Mucosa of rectum (tissue), 2 donors: ENCODE data around the gene NEB.

Experiments used
- H3K27ac ChIP-seq, 2 donors: one replicate each; pipeline ENCODE4 v1.7.0; 2013; ENCODE audit warnings: inconsistent platforms in 2 of 2, low read depth in 2 of 2, low read length in 2 of 2
- H3K27me3 ChIP-seq, 2 donors: one replicate each; pipeline ENCODE4 v1.7.0; 2013; ENCODE audit warnings: low read length in 2 of 2; ENCODE audit not compliant: control insufficient read depth in 2 of 2, insufficient read depth in 2 of 2
- H3K36me3 ChIP-seq, 2 donors: one replicate each; pipeline ENCODE4 v1.7.0; 2013; ENCODE audit warnings: low read length in 2 of 2; ENCODE audit not compliant: control insufficient read depth in 2 of 2, insufficient read depth in 2 of 2
- H3K4me1 ChIP-seq, 2 donors: one replicate each; pipeline ENCODE4 v1.7.0; 2013; ENCODE audit warnings: low read length in 2 of 2, mild to moderate bottlenecking in 1 of 2; ENCODE audit not compliant: control insufficient read depth in 2 of 2, insufficient read depth in 2 of 2
- H3K4me3 ChIP-seq, 2 donors: one replicate each; pipeline ENCODE4 v1.7.0; 2013; ENCODE audit warnings: low read length in 2 of 2
- H3K9ac ChIP-seq, 2 donors: one replicate each; pipeline ENCODE4 v1.7.0; 2013; ENCODE audit warnings: low read length in 2 of 2, low read depth in 1 of 2, mild to moderate bottlenecking in 1 of 2
- H3K9me3 ChIP-seq, 2 donors: one replicate each; pipeline ENCODE4 v1.7.0; 2013; ENCODE audit warnings: low read length in 2 of 2; ENCODE audit not compliant: control insufficient read depth in 2 of 2
- donor health status: healthy.
- donor health status: Normal muscosa, but diverticular disease.

Gene NEB

GRCh38 chr2:151771599-151772358, 37.5 kb upstream of the NEB start:
- Histone ChIP-seq H3K27ac (no peak overlapping the region), H3K27me3 (no peaks in the 10 kb centered on the region), H3K4me1 (peaks cover 0 to 2% of the 10 kb centered on the region in 2 donors), H3K36me3 (no peaks in the 10 kb centered on the region), H3K4me3 (peak overlapping the region in 1 of 2 donors; percentile 20), H3K9me3 (no peaks in the 10 kb centered on the region), H3K9ac (no peak overlapping the region)

- H3K9me3 ChIP-seq, result no peaks in the 10 kb centered on the region
- peaks cover 0 to 3% of the 10 kb centered on the region in 2 donors for H3K4me1 ChIP-seq
- H3K36me3 ChIP-seq, result no peaks in the 10 kb centered on the region
- peak overlapping the region in 1 of 2 donors; percentile 45 for H3K27ac ChIP-seq
- H3K9ac ChIP-seq, result no peak overlapping the region
- H3K27me3 ChIP-seq, result no peaks in the 10 kb centered on the region
- no peak overlapping the region for H3K4me3 ChIP-seq
These were observed 36.7 kb upstream of the NEB start for GRCh38 chr2:151770995-151771394.

- H3K27me3 ChIP-seq, result no peaks in the 10 kb centered on the region
- no peaks in the 10 kb centered on the region for H3K9me3 ChIP-seq
- no peak overlapping the region for H3K4me3 ChIP-seq
- H3K4me1 ChIP-seq, result peaks cover 0 to 3% of the 10 kb centered on the region in 2 donors
- H3K9ac ChIP-seq, result no peak overlapping the region
- H3K36me3 ChIP-seq, result no peaks in the 10 kb centered on the region
- H3K27ac ChIP-seq, result no peak overlapping the region
These were observed 35.3 kb upstream of the NEB start for GRCh38 chr2:151769606-151770005.

- H3K36me3 ChIP-seq, result no peaks in the 10 kb centered on the region
- no peak overlapping the region for H3K9ac ChIP-seq
- no peak overlapping the region for H3K4me3 ChIP-seq
- no peaks in the 10 kb centered on the region for H3K9me3 ChIP-seq
- H3K27ac ChIP-seq, result no peak overlapping the region
- H3K4me1 ChIP-seq, result peaks cover 0 to 3% of the 10 kb centered on the region in 2 donors
- no peaks in the 10 kb centered on the region for H3K27me3 ChIP-seq
These were observed 33.3 kb upstream of the NEB start for GRCh38 chr2:151767536-151767935.

- no peaks in the 10 kb centered on the region for H3K36me3 ChIP-seq
- no peak overlapping the region for H3K4me3 ChIP-seq
- H3K9ac ChIP-seq, result no peak overlapping the region
- peaks cover 0 to 3% of the 10 kb centered on the region in 2 donors for H3K4me1 ChIP-seq
- no peaks in the 10 kb centered on the region for H3K9me3 ChIP-seq
- peak overlapping the region in 1 of 2 donors; percentile 12 for H3K27ac ChIP-seq
- no peaks in the 10 kb centered on the region for H3K27me3 ChIP-seq
These were observed 32.3 kb upstream of the NEB start for GRCh38 chr2:151766437-151767153.

GRCh38 chr2:151765760-151766410, 31.6 kb upstream of the NEB start:
- Histone ChIP-seq H3K9ac (no peak overlapping the region), H3K4me3 (no peak overlapping the region), H3K27ac (peak overlapping the region in 1 of 2 donors; percentile 4), H3K4me1 (peaks cover 0 to 3% of the 10 kb centered on the region in 2 donors), H3K36me3 (no peaks in the 10 kb centered on the region), H3K27me3 (no peaks in the 10 kb centered on the region), H3K9me3 (no peaks in the 10 kb centered on the region)

- no peaks in the 10 kb centered on the region for H3K36me3 ChIP-seq
- no peaks in the 10 kb centered on the region for H3K9me3 ChIP-seq
- H3K9ac ChIP-seq, result no peak overlapping the region
- H3K27me3 ChIP-seq, result no peaks in the 10 kb centered on the region
- H3K27ac ChIP-seq, result no peak overlapping the region
- H3K4me1 ChIP-seq, result peaks cover 0 to 3% of the 10 kb centered on the region in 2 donors
- no peak overlapping the region for H3K4me3 ChIP-seq
These were observed 28.4 kb upstream of the NEB start for GRCh38 chr2:151762694-151763093.

GRCh38 chr2:151761687-151762086, 27.4 kb upstream of the NEB start:
- no peaks in the 10 kb centered on the region for H3K36me3 ChIP-seq
- no peaks in the 10 kb centered on the region for H3K9me3 ChIP-seq
- H3K27me3 ChIP-seq, result no peaks in the 10 kb centered on the region
- H3K4me1 ChIP-seq, result peaks cover 0 to under 1% of the 10 kb centered on the region in 2 donors
- no peak overlapping the region for H3K27ac ChIP-seq
- H3K9ac ChIP-seq, result no peak overlapping the region
- H3K4me3 ChIP-seq, result no peak overlapping the region

GRCh38 chr2:151761193-151761592, 26.9 kb upstream of the NEB start:
- H3K9me3 ChIP-seq, result no peaks in the 10 kb centered on the region
- no peaks in the 10 kb centered on the region for H3K4me1 ChIP-seq
- no peak overlapping the region for H3K4me3 ChIP-seq
- no peak overlapping the region for H3K9ac ChIP-seq
- H3K36me3 ChIP-seq, result no peaks in the 10 kb centered on the region
- no peak overlapping the region for H3K27ac ChIP-seq
- H3K27me3 ChIP-seq, result no peaks in the 10 kb centered on the region

GRCh38 chr2:151760139-151760650, 25.9 kb upstream of the NEB start:
- Histone ChIP-seq H3K36me3 (no peaks in the 10 kb centered on the region), H3K27me3 (no peaks in the 10 kb centered on the region), H3K4me3 (no peak overlapping the region), H3K9me3 (no peaks in the 10 kb centered on the region), H3K4me1 (no peaks in the 10 kb centered on the region), H3K27ac (no peak overlapping the region), H3K9ac (no peak overlapping the region)
